Cortex of kidney (tissue), 1 donor: ENCODE data around the gene LRRK1.

Experiments
- DNase-seq: peaks from one replicate; lab custom pipeline; 2025; lab: John Stamatoyannopoulos, UW

LRRK1 gene

DNA sequence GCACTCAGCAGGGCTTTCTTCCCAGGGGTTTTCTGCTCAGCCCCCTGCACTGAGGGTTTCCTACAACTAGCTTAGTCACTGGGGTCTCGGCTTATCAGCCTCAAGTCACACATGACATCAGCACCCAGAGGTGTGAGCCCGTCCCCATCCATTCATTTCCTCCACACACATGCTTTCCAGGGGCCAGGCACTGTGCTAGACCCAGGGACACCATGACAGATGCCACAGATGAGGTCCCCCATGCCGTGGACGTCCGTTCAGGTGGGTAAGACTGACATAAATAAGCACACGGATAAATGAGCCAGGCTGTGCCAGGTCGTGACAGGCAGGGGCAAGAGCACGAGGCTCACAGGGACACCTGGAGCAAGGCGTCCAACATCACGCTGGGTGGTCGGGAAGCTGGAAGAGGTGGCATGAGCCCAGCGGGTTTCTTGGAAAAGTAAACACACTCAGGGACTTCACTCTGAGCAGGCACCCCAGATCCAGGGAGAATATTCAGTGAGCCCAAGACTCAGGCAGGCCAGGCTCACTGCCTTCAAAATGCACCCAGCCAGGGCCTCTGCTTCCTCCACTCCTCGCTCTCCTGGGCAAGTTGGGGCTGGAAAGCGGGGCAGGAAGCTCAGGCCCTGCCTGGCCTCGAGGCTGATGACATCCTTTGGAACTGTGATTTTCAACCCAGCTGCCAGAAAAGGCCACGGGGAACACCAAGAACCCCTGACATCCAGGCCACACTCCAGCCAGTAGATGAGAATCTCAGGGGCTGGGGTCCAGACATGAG is 193.4 kb downstream of the LRRK1 start:
- DNase-seq = no peak

DNA sequence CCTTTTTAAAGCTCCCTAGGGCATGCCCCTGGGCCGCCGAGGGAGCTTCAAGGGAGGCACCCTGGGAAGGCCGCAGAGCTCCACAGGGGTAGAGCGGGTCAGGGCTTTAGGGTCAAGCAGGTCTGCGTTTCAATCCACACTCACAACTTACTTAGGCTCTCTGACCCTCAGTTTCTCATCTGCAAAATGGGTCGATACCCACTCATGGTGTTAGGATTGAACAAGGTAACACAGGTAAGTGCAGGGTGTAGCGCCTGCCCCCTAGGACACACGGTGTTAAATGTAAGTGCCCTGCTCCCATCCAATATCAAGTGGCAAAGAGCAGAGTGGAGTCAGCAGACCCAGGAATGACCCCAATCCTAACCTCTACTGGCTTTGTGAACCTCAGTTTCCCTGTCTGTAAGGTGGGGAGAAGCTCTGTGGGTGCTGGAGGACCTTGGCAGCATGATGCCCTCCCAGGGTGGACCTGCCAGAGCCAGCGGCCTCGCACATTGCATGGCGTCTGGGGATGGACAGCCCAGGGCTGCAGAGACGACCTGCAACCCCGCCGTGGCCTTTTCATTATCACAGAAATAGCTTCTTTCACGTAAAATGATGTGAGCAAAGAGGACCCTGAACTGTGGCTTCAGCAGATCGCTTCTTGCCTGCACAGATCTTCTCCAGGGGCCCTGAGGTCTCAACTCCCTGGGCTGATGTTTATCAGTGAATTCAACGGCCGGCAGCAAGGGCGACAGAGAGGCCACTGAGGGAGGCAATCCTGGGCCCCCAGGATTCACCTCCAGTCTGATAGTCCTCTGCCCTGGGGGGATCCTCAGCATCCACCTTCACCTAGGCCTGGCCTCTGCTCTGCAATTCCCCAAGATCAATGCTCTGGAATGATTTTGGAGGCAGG is 194.2 kb downstream of the LRRK1 start:
- DNase-seq = no peak

DNA sequence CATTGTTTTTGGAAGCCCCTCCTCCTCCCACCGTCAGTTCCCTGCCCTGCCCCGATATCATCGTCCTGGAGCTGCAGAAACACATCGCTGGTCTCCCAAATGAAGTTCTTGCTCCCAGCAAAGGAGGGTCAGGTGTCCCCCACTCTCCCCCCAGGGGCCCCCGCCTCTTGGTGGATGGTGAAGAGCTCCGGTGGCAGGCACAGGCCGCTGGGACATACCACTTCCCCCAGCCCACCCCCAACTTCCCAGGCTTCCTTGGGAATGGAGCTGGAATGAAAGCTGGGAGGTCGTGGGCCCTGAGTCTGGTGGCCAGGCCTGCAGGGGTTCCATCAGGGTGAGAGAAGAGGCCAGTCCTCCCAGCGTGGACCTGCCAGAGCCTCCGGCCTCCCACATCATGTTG is 195.0 kb downstream of the LRRK1 start:
- DNase-seq = no peak

DNA sequence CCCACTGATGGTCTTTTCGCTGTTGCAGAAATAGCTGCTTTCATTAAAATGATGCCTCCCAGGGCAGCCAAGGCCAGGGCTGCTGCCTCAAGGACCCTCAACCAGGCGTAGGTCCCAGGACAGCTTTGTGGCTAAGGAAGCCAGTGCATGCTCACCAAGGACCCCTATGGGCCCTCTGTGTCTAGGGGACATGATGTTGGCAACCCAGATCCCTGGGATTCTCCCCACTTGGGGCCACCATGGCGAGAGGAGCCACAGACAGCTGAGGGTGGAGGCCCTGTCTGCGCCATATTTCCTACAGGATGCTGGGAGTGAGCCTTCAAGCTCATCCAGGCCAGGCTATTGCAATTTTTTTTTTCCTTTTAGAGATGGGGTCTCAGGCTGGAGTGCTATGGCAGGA is 195.5 kb downstream of the LRRK1 start:
- no peak for DNase-seq

DNA sequence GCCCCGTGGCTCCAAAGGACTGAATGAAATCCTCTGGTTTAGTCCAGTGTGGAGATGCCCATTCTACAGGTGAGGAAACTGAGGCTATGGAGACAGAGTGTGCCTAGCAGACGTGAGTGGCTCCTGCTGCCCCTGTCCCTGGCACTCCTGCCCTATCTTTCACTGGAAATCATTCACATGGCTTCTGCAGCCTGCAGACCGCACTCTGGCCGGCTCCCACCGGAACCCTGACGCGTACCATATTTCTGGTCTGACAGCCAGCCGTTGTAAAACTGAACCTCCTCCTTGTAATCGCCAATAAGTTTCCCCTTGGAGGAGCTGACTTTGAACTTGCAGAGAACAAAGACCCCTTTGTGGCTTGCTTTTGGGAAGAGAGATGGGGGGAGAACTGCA is 196.2 kb downstream of the LRRK1 start:
- no peak for DNase-seq

DNA sequence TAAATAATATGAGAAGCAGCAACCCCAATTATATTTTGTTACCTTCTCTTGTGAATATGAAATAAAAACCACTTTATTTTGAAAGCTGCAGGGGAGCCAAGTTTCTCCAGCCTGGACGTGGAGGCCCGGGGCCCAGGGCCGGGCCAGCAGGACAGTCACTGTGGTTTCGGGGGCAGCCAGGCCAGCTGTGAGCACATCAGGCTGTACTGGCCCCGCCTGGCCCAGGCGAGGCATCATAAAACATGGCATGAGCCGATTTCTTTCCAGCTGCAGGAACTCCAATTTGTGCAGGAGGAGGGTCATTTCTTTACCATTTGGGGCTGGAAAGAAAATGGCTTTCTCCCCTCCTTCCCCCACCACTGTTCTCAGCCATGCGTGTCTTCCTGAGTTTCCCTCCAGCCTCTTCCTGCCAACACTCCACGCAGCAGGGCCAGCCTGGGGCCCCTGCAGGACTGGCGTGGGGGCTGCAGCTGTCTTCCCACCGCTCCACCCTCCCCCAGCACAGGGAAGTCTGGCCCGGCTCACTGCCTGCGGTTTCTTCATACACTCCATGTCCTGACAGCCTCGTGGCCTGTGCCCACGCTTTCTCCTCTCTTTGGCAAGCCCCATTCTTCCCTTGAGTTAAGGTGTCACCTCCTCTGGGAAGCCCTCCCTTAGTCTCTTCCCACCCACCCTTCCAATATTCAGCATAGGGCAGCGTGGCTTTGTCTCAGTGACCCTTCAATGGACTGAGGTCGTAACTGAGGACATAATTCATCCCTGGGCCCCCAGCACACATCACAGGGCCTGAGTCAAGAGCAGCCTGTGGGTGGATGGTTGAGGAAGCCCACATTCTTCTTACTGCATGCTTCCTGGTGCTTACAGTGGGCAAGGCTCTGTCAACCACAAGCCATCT is 196.9 kb downstream of the LRRK1 start:
- DNase-seq = no peak

DNA sequence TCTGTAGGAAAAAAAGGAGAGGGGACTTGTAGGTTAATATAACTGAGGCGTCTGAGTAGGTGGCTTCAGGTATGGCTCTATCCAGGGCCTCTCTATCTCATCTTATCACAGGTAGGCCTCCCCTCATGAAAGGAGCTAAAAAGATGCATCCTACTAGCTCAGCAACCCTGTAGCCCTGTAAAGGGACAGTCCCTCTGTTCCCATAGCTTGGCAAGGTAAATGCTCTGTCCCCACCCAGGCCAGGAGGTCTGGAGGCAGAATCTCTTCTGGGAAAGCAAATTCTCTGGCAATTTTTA is 197.5 kb downstream of the LRRK1 start:
- no peak for DNase-seq

DNA sequence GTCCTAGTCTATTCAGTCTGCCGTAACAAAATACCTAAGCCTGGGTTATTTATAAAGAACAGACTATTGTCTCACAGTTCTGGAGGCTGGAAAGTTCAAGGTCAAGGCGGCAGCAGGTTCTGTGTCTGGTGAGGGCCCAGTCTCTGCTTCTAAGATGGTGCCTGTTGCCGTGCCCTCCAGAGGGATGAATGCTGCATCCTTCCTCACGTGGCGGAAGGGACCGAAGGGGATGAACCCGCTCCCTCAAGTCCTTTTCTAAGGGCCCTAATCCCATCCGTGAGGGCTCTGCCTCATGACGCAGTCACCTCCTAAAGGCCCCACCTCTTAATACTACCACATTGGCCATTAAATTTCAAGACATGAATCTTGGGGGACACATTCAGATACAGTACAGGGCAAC is 199.0 kb downstream of the LRRK1 start:
- no peak for DNase-seq

DNA sequence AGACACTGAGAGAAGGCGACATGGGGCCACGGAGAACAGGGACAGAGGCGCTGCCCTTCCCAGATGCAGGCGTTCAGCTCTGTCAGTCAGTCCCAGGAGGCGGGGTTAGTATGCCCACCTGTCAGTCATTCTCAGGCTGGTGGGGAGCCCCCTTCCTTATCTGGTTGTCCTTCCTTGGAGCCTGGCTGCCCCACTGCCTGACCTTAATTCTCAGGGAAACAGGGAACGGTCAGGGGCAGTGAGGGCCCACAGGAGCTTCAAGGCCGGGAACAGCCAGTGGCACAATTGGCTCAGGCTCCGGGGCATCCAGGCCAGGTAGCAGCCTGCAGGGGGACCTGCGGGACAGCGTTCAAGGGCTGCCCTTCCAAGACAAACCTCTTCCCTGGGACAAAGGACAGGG is 199.5 kb downstream of the LRRK1 start:
- DNase-seq = no peak

DNA sequence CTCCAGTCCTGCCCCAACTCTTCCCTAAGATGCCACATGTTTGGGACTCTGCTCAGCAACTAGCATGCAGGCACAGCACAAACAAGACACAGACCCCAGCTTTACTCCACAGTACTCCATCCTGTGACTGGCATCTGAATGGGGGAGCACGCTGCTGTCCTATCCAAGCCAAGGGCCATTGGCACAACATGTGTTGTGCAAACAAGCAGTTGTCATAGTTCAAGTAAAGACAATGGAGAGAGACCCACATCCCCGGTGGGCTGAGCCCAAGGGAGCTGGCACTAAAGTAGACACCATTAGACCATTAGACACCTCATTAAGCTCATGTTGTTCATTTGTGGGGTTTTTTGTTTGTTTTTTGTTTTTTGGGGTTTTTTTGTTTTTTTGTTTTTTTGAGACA is 200.0 kb downstream of the LRRK1 start:
- DNase-seq = no peak
